SK-N-SH (cell line): ENCODE results near the gene RP2. TPM values are rescaled to one million over a fixed set of nuclear protein-coding genes. Genes with fewer than 3 reads are reported as not detected.

Experiments used
- CTCF ChIA-PET: fragments of 300-600, 350-600 bp; formaldehyde crosslinking; extraction: SDS; loops from one replicate; lab custom pipeline; 2021; lab: Yijun Ruan, JAX
- POLR2A ChIA-PET: fragments of 350-600 bp; sonication (Branson Sonifier 250); formaldehyde crosslinking; extraction: SDS; loops from one replicate; lab custom pipeline; 2020; ENCODE audit warnings: antibody characterized with exemption, inconsistent platforms; lab: Yijun Ruan, JAX
- DNase-seq: peaks from one replicate; pipeline ENCODE4 v3.0.0; 2012
- H2AFZ ChIP-seq: fragments of 200-600 bp; sonication (generic); 2 replicates; pipeline ENCODE4 v1.8.1; 2016; ENCODE audit warnings: antibody characterized with exemption, mild to moderate bottlenecking, low read depth
- H3F3A ChIP-seq: fragments of 200-600 bp; sonication (generic); replicated peaks from 2 replicates; pipeline ENCODE3; 2016; ENCODE audit warnings: antibody characterized with exemption, mild to moderate bottlenecking; ENCODE audit not compliant: insufficient read depth
- H3K27ac ChIP-seq, 2 experiments: fragments of 200-500 bp in 1 of 2; fragments of 200-600 bp in 1 of 2; sonication (Bioruptor generic) in 1 of 2; sonication (generic), shearing (Covaris generic) in 1 of 2; 2 replicates each; pipeline versions ENCODE4 v1.5.1 to v1.6.1; 2014 to 2016; ENCODE audit warnings: low read depth in 2 of 2, inconsistent platforms in 1 of 2, low read length in 1 of 2, mild to moderate bottlenecking in 1 of 2, mixed read lengths in 1 of 2
- H3K27me3 ChIP-seq: fragments of 200-600 bp; sonication (generic), shearing (Covaris generic); 2 replicates; pipeline ENCODE4 v1.6.1; 2016; ENCODE audit warnings: mixed run types; ENCODE audit not compliant: insufficient read depth
- H3K36me3 ChIP-seq, 2 experiments: fragments of 200-500 bp in 1 of 2; fragments of 200-600 bp in 1 of 2; sonication (Bioruptor generic) in 1 of 2; sonication (generic) in 1 of 2; replicated peaks in 1 of 2; 2 replicates each; pipeline versions ENCODE3 to v1.5.1; 2014 to 2016; ENCODE audit warnings: low read length in 1 of 2, mild to moderate bottlenecking in 1 of 2; ENCODE audit not compliant: insufficient read depth in 2 of 2, control insufficient read depth in 1 of 2
- H3K4me1 ChIP-seq, 2 experiments: fragments of 200-500 bp in 1 of 2; fragments of 200-600 bp in 1 of 2; sonication (Bioruptor generic) in 1 of 2; sonication (generic), shearing (Covaris generic) in 1 of 2; 2 replicates each; pipeline versions ENCODE4 v1.5.1 to v1.6.1; 2014 to 2016; ENCODE audit warnings: low read depth in 1 of 2, low read length in 1 of 2, mixed run types in 1 of 2; ENCODE audit not compliant: insufficient read depth in 2 of 2, control insufficient read depth in 1 of 2
- H3K4me2 ChIP-seq: fragments of 200-600 bp; sonication (generic), shearing (Covaris generic); 2 replicates; pipeline ENCODE4 v1.6.1; 2017; ENCODE audit warnings: mixed run types
- H3K4me3 ChIP-seq, 2 experiments: fragments of 200-500 bp in 1 of 2; fragments of 200-600 bp in 1 of 2; sonication (Bioruptor generic) in 1 of 2; sonication (generic), shearing (Covaris generic) in 1 of 2; 2 replicates each; pipeline versions ENCODE4 v1.5.1 to v1.8.1; 2014 to 2016; ENCODE audit warnings: low read depth in 2 of 2, inconsistent platforms in 1 of 2, low read length in 1 of 2, mild to moderate bottlenecking in 1 of 2, mixed read lengths in 1 of 2, moderate library complexity in 1 of 2
- H3K79me2 ChIP-seq: fragments of 200-600 bp; sonication (generic); 2 replicates; pipeline ENCODE4 v1.8.1; 2017; ENCODE audit warnings: mild to moderate bottlenecking; ENCODE audit not compliant: insufficient read depth
- H3K9ac ChIP-seq: fragments of 200-600 bp; sonication (generic); 2 replicates; pipeline ENCODE4 v1.6.1; 2017; ENCODE audit warnings: mixed run types
- H3K9me2 ChIP-seq: fragments of 200-600 bp; sonication (generic); 2 replicates; pipeline ENCODE4 v1.6.1; 2017; ENCODE audit warnings: mixed run types
- H3K9me3 ChIP-seq: fragments of 200-600 bp; sonication (generic); 2 replicates; pipeline ENCODE4 v1.6.1; 2017; ENCODE audit warnings: mixed run types, mild to moderate bottlenecking, moderate library complexity
- H4K20me1 ChIP-seq: fragments of 200-600 bp; sonication (generic); 2 replicates; pipeline ENCODE4 v1.6.1; 2017; ENCODE audit warnings: mild to moderate bottlenecking, mixed run types; ENCODE audit not compliant: insufficient read depth
- ELF1 ChIP-seq: IDR thresholded peaks from 2 replicates; pipeline ENCODE4 v1.4.0; 2012
- FOSL2 ChIP-seq: IDR thresholded peaks from 2 replicates; pipeline ENCODE4 v1.4.0; 2012; ENCODE audit warnings: low read depth, mild to moderate bottlenecking, moderate library complexity, borderline replicate concordance
- FOXM1 ChIP-seq: IDR thresholded peaks from 2 replicates; pipeline ENCODE4 v1.4.0; 2012; ENCODE audit warnings: low read depth, mild to moderate bottlenecking
- GATA2 ChIP-seq: sonication (generic); formaldehyde crosslinking; IDR thresholded peaks from 2 replicates; pipeline ENCODE4 v1.5.0; 2020; ENCODE audit warnings: mild to moderate bottlenecking, missing genetic modification reagents
- MEF2A ChIP-seq: IDR thresholded peaks from 2 replicates; pipeline ENCODE4 v1.4.0; 2012; ENCODE audit warnings: low read depth, borderline replicate concordance
- MXI1 ChIP-seq: IDR thresholded peaks from 2 replicates; pipeline ENCODE4 v1.6.1; 2012; ENCODE audit warnings: mild to moderate bottlenecking, low read depth, low read length, improper control_type of control experiment
- NFIC ChIP-seq: IDR thresholded peaks from 2 replicates; pipeline ENCODE4 v1.4.0; 2012; ENCODE audit warnings: borderline replicate concordance
- NRF1 ChIP-seq: IDR thresholded peaks from 2 replicates; pipeline ENCODE4 v1.6.1; 2012; ENCODE audit warnings: low read depth, mild to moderate bottlenecking, low read length
- POLR2AphosphoS5 ChIP-seq: IDR thresholded peaks from 2 replicates; pipeline ENCODE4 v1.6.1; 2012; ENCODE audit warnings: low read depth, low read length
- RFX5 ChIP-seq: IDR thresholded peaks from 2 replicates; pipeline ENCODE4 v1.6.1; 2012; ENCODE audit warnings: mild to moderate bottlenecking, improper control_type of control experiment, low read length
- RXRA ChIP-seq: IDR thresholded peaks from 2 replicates; pipeline ENCODE4 v1.4.0; 2012; ENCODE audit warnings: low read depth, mild to moderate bottlenecking, borderline replicate concordance
- SIN3A ChIP-seq: IDR thresholded peaks from 2 replicates; pipeline ENCODE4 v1.6.1; 2012; ENCODE audit warnings: low read depth, mild to moderate bottlenecking, low read length, moderate library complexity, borderline replicate concordance
- SMC3 ChIP-seq: IDR thresholded peaks from 2 replicates; pipeline ENCODE4 v1.6.1; 2012; ENCODE audit warnings: low read depth, low read length, improper control_type of control experiment
- TAF1 ChIP-seq: IDR thresholded peaks from 2 replicates; pipeline ENCODE4 v1.6.1; 2012; ENCODE audit warnings: low read depth, mild to moderate bottlenecking, low read length, moderate library complexity, borderline replicate concordance
- TEAD4 ChIP-seq: IDR thresholded peaks from 2 replicates; pipeline ENCODE4 v1.4.0; 2012; ENCODE audit warnings: mild to moderate bottlenecking, borderline replicate concordance; ENCODE audit not compliant: insufficient read depth
- YY1 ChIP-seq: IDR thresholded peaks from 2 replicates; pipeline ENCODE4 v1.4.0; 2012; ENCODE audit warnings: low read depth, mild to moderate bottlenecking
- WGBS: methylation state at CpG from one replicate; pipeline ENCODE4 v1.1.6; 2017; ENCODE audit warnings: low lambda C conversion rate; 5-methylcytosine and 5-hydroxymethylcytosine counted together
- polyA plus RNA-seq, 3 experiments: library from polyadenylated mRNA; depleted of rRNA; stranded (reverse); fragments of >200 nt; gene quantifications; 2 replicates each; pipeline ENCODE4 v1.2.3, GENCODE V29; 2012
- TF ChIP-seq, protein P1 (sequence below): IDR thresholded peaks from 2 replicates; pipeline ENCODE4; 2012
- TF ChIP-seq, protein P2 (sequence below): IDR thresholded peaks from 2 replicates; pipeline ENCODE4 v1.4.0; 2012; ENCODE audit warnings: low read depth, borderline replicate concordance
- TF ChIP-seq, protein P3 (sequence below): fragments of 200-600 bp; sonication (generic); IDR thresholded peaks from 2 replicates; pipeline ENCODE4 v1.6.1; 2017; ENCODE audit warnings: antibody characterized with exemption, mild to moderate bottlenecking, moderate library complexity
- TF ChIP-seq, protein P4 (sequence below): fragments of 150-350 bp; IDR thresholded peaks from 2 replicates; pipeline ENCODE4 v1.6.1; 2017; ENCODE audit warnings: antibody characterized with exemption, low read length, low read depth, borderline replicate concordance

Gene RP2
- polyA plus RNA-seq, 1 of the 3 experiments (the other 2 are of a cell fraction) = 4.5 TPM

DNA sequence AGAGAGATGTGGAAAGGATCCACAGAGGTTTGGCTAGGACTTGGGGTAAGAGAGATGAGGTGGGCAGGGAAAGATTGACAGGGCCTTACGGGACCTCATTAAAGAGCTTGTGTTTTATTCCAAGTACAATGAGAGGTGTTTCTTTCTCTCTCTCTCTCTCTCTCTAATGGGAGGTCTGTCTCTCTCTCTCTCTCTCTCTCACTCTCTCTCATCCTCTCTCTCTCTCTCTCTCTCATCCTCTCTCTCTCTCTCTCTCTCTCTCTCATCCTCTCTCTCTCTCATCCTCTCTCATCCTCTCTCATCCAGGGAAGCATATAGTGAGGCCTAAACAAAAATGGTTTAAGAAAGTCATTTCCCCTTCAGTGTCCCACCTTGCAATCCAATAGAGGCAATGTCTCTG, 80.8 kb downstream of the RP2 start:
- Histone ChIP-seq H3K4me2 (no peak overlapping the region), H3F3A (peaks cover 5% of the 10 kb centered on the region), H3K4me1 (peaks cover 0 to 5% of the 10 kb centered on the region in 2 experiments; a peak in 2 of 4 replicates), H3K27ac (no peak overlapping the region), H3K9me3 (no peaks in the 10 kb centered on the region), H3K9me2 (no peaks in the 10 kb centered on the region), H3K9ac (no peak overlapping the region), H2AFZ (no peak overlapping the region), H3K36me3 (no peaks in the 10 kb centered on the region), H3K4me3 (no peak overlapping the region), H4K20me1 (no peaks in the 10 kb centered on the region), H3K79me2 (peaks cover 77% of the 10 kb centered on the region), H3K27me3 (no peaks in the 10 kb centered on the region; the same call in 1 of the 2 replicates)
- 40% methylated on average over 1 of the region's 1 CpG for WGBS
- DNase-seq = no peak
- no peak for TF ChIP-seq FOSL2
- TF ChIP-seq, protein P1, sequence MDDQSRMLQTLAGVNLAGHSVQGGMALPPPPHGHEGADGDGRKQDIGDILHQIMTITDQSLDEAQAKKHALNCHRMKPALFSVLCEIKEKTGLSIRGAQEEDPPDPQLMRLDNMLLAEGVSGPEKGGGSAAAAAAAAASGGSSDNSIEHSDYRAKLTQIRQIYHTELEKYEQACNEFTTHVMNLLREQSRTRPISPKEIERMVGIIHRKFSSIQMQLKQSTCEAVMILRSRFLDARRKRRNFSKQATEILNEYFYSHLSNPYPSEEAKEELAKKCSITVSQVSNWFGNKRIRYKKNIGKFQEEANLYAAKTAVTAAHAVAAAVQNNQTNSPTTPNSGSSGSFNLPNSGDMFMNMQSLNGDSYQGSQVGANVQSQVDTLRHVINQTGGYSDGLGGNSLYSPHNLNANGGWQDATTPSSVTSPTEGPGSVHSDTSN = no peak
- no peak for TF ChIP-seq TEAD4
- TF ChIP-seq NFIC = no peak
- TF ChIP-seq NRF1 = no peak
- TF ChIP-seq FOXM1 = no peak
- TF ChIP-seq, protein P2, sequence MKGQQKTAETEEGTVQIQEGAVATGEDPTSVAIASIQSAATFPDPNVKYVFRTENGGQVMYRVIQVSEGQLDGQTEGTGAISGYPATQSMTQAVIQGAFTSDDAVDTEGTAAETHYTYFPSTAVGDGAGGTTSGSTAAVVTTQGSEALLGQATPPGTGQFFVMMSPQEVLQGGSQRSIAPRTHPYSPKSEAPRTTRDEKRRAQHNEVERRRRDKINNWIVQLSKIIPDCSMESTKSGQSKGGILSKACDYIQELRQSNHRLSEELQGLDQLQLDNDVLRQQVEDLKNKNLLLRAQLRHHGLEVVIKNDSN = no peak
- TF ChIP-seq GATA2 = no peak
- no peak for TF ChIP-seq RFX5
- TF ChIP-seq, protein P3, sequence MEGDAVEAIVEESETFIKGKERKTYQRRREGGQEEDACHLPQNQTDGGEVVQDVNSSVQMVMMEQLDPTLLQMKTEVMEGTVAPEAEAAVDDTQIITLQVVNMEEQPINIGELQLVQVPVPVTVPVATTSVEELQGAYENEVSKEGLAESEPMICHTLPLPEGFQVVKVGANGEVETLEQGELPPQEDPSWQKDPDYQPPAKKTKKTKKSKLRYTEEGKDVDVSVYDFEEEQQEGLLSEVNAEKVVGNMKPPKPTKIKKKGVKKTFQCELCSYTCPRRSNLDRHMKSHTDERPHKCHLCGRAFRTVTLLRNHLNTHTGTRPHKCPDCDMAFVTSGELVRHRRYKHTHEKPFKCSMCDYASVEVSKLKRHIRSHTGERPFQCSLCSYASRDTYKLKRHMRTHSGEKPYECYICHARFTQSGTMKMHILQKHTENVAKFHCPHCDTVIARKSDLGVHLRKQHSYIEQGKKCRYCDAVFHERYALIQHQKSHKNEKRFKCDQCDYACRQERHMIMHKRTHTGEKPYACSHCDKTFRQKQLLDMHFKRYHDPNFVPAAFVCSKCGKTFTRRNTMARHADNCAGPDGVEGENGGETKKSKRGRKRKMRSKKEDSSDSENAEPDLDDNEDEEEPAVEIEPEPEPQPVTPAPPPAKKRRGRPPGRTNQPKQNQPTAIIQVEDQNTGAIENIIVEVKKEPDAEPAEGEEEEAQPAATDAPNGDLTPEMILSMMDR = no peak
- TF ChIP-seq POLR2AphosphoS5 = no peak
- TF ChIP-seq RXRA = no peak
- TF ChIP-seq YY1 = no peak
- no peak for TF ChIP-seq ELF1
- no peak for TF ChIP-seq SMC3
- no peak for TF ChIP-seq SIN3A
- TF ChIP-seq, protein P4, sequence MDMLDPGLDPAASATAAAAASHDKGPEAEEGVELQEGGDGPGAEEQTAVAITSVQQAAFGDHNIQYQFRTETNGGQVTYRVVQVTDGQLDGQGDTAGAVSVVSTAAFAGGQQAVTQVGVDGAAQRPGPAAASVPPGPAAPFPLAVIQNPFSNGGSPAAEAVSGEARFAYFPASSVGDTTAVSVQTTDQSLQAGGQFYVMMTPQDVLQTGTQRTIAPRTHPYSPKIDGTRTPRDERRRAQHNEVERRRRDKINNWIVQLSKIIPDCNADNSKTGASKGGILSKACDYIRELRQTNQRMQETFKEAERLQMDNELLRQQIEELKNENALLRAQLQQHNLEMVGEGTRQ = no peak
- no peak for TF ChIP-seq TAF1
- no peak for TF ChIP-seq MXI1
- no peak for TF ChIP-seq MEF2A
- CTCF ChIA-PET = interaction anchor here (1.0 kb wide), 1 partner anchor 86 kb away, joined by 3 read pairs; no protein-coding TSS in a partner anchor
- POLR2A ChIA-PET = no interaction called here
